H4 (cell line): ENCODE measurements around the gene EIF3B. TPM values are rescaled to one million over a fixed set of nuclear protein-coding genes. Genes with fewer than 3 reads are reported as not detected.
A peak's percentile ranks its signal among the peaks of the same experiment; 100 is the strongest.
"Not testable (repeated sequence)": the region's sequence is repeated elsewhere in the genome, so short reads cannot be mapped to it uniquely, and the experiment has no call there.

Experiments
- DNase-seq: peaks from one replicate; pipeline ENCODE4 v3.0.0-alpha.2; 2015; ENCODE audit warnings: low spot score
- total RNA-seq: library from RNA; depleted of rRNA; stranded (reverse); fragments of >200 nt; shearing (Covaris generic); gene quantifications from 2 replicates; pipeline ENCODE4 v1.2.3, GENCODE V29; 2014

Gene EIF3B
- total RNA-seq, 1 experiment from 2014 or later, result 361 TPM

- not testable (repeated sequence) for DNase-seq
Measured at GRCh38 chr7:2347351-2348063, 7.1 kb upstream of the EIF3B start.

DNA sequence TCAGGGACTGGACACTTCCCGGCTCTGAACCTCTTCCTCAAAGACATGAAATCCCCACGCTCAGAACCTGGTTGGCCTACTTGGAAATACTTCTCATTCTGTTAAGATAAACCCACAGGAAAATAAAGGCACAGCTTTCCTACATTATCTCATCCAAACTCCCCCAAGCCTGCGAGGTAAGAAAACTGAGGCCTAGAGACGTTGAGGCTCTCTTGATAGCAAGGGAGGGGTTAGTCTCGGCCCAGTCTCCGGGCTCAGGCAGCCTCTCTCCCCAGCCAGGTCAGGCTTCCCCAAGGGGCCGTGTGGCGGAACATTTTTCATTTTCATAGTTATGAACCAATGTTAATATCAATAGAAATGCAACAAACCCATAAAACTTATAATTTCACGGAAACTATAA is 4.6 kb upstream of the EIF3B start:
- DNase-seq, result no peak

DNA sequence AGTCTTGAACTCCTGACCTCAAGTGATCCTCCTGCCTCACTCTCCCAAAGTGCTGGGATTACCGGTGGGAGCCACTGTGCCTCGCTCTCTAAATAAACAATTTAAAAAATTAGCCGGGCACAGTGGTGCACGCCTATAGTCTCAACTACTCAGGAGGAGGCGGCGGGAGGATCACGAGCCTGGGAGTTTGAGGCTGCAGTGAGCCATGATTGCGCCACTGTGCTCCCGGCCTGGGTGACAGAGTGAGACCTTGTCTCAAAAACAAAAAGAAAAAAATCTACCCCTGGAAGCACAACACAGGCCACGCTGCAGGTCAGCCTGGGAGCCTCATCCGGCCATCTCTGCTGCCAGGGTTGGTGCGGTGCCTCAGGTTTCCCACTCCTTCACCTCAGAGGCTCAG is 3.8 kb upstream of the EIF3B start:
- no peak for DNase-seq

DNA sequence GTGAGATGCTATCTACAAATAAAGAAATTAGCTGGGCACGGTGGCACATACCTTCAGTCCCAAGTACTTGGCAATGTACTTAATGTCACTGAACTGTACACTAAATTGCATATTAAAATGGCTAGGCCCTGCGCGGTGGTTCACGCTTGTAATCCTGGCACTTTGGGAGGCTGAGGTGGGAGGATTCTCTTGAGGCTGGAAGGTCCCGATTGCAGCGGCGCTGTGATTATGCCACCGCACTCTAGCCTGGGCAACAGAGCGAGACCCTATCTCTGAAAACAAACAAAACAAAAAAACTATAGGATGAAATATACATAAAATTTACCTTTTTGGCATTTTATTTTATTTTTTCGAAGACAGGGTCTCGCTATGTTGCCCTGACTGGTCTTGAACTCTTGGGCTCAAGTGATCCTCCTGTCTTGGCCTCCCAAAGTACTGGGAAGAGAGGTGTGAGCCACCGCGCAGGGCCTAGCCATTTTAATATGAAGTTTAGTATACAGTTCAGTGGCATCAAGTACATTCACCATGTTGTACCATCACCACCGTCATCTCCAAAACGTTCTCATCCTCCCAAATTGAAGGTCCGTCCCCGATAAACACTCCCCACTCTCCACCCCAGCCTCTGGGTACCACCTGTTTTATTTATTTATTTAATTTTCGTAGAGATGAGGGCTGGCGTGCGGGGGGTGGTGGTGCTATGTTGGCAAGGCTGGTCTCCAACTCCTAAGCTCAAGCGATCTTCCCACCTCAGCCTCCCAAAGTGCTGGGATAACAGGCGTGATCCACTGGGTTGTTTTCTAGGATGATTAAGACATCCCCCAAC is 1.3 kb upstream of the EIF3B start:
- no peak for DNase-seq

GRCh38 chr7:2353936-2354185 is 766 bp upstream of the EIF3B start:
- peak; percentile 96 for DNase-seq

DNA sequence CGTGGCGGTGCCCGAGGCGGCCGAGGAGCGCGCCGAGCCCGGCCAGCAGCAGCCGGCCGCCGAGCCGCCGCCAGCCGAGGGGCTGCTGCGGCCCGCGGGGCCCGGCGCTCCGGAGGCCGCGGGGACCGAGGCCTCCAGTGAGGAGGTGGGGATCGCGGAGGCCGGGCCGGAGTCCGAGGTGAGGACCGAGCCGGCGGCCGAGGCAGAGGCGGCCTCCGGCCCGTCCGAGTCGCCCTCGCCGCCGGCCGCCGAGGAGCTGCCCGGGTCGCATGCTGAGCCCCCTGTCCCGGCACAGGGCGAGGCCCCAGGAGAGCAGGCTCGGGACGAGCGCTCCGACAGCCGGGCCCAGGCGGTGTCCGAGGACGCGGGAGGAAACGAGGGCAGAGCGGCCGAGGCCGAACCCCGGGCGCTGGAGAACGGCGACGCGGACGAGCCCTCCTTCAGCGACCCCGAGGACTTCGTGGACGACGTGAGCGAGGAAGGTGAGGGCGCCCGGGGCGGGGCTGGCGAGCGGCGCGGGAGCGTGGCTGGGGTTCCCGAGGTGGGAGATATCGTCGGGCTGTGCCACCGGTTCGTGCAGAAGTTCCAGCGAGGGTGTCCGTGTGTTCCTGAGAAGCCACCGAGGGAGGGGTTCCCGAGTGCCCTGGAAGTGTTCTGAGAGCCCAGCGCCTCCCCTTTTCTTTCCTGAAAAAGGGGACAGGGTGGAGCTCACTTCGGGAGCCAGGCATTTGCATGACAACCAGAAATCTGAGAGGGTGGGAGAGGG is 495 bp downstream of the EIF3B start:
- DNase-seq, result no peak

GRCh38 chr7:2355705-2356008 is 1.0 kb downstream of the EIF3B start:
- DNase-seq, result no peak

DNA sequence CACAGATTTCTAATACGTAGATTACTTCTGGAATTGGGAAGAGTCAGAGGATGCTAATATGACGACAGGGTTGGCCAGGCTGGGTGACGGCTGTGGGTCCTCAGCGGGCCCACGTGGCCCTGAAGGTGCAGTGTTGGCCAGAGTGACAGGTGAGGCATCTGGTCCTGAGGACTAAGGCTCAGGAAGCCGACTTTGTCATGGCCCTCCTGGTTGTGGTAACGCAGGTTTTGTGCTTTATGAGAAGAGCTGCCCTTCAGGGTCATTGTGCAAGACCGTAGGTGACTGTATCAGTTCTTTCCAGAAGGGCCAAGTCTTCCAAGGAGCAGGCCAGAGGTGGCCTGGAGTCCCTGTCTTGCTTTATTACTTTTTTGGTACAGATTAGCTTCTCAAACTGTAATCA is 2.5 kb downstream of the EIF3B start:
- DNase-seq, result no peak

GRCh38 chr7:2357571-2357970 is 2.9 kb downstream of the EIF3B start:
- no peak for DNase-seq

- no peak for DNase-seq
Measured at GRCh38 chr7:2358968-2359527, 4.4 kb downstream of the EIF3B start.

GRCh38 chr7:2359610-2360009 is 5.0 kb downstream of the EIF3B start:
- no peak for DNase-seq

DNA sequence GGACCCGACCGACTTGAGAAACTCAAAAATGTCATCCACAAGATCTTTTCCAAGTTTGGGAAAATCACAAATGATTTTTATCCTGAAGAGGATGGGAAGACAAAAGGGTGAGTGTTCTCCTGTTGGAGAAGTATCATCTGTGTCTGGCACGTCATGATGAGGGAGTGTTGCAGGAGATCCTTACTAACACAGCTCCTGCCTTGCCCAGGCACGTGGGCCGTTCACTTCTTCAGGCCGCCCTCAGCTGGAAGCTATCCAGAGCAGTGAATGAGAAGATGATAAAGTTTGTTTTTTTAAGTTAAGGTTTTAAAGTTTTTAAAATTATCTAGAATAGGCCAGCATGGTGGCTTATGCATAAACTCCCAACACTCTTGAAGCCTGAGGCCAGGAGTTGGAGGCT is 6.2 kb downstream of the EIF3B start:
- no peak for DNase-seq

DNA sequence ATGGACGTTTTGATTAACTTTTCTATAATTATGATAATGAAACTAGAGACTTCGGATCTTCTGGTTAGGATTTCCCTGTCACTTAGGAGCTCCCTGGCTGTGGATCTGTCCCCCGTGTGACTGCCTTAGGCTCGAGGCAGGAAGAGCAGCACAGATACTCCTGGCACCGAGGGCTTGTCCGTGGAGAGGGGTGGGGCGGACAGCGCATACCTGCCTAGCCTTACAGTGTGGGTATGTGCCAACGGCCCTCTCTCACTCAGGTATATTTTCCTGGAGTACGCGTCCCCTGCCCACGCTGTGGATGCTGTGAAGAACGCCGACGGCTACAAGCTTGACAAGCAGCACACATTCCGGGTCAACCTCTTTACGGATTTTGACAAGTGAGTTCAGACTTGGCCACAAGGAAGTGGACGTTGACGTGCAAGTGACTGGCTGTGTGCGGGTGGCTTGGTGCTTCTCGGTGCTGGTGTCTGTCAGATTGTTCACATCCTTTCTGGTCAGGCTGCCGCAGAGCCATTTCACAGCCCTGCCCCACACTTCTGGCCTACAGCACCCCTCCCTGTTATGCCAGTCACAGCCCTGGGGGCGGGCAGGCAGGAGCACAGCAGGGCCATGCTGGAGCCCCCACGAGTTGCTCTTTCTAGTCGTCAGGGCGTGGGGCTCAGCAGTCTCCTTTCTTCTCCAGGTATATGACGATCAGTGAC is 7.9 kb downstream of the EIF3B start:
- DNase-seq, result no peak

GRCh38 chr7:2369139-2369538 is 14.5 kb downstream of the EIF3B start:
- no peak for DNase-seq

- no peak for DNase-seq
Measured at GRCh38 chr7:2371329-2371728, 16.7 kb downstream of the EIF3B start.

- no peak for DNase-seq
Measured at GRCh38 chr7:2372724-2373123, 18.1 kb downstream of the EIF3B start.

DNA sequence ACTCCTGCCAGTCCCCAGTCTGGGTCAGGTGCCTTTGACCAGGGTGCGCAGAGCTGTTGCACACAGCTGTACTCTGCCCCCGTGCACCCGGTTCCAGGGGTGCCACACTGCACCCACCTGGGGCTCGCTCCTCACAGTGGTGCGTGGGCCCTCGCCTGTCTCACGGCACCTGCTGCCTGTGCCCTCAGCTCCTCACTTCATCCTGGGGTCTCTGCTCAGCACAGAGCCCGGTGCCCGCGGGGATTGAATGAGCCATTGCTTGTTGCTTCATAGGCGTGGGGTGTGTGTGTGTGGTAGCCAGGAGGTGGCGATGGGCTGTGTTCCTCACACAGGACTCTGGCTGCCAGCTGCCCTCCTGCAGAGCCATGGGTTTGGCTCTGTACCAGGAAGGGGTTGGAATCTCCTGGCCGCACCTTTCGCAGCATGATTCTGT is 18.5 kb downstream of the EIF3B start:
- DNase-seq, result no peak

DNA sequence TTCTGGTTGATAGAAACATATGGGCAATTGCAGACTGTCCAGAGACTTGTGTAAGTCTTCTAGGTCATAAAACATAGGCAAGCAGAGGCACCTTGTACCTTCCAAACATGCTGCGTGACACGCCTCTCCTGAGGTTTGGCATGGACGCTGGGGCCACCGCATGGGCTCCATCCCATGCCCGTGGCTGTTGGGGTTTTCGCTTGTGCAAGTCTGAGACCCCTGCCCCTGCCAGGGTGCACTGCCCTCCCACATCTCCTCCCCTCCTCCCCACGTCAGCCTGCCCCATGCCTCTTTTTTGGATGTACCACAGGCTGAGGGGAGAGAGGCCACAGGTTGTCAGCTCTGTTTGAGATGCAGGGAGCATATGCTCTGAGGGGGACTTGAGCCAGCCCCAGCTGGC is 19.0 kb downstream of the EIF3B start:
- DNase-seq, result no peak

- DNase-seq, result no peak
Measured at GRCh38 chr7:2374401-2374800, 19.8 kb downstream of the EIF3B start.

DNA sequence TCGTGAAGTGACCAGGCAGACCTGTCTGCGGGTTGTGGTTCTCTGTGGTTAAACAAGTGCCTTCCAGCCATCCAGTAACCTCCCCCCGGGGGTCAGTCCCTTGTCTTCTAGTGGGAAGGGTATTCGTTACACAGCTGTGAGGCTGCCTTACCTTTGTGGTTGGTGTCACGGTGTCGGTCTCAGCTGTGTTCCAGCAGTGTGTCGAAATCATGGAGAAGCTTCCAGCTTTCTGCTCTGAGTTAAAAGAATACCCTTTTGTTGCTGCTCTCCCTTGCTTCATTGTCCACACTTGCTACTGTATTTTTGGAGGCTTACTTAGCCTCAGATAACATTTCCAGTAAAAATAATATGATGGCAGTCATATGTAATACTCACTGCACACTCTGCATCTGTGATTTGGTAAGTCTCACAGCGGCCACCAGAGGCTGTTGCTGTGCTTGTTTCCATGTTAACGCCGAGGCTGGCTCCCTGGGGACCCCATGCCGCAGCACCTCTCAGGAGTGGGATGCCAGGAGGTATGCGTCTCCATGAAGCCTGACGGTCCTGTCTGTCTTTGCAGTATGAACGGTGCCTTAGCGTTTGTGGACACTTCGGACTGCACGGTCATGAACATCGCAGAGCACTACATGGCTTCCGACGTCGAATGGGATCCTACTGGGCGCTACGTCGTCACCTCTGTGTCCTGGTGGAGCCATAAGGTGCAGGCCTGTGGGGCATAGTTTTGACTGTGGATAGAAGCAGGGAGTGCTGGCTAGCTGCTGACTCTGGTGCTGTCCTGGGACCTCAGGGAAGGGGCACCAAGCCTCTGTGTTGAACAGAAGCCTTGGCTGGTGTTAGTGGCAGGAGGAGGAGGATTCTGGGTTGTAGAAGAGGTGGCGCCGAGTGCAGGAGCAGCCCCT is 20.5 kb downstream of the EIF3B start:
- no peak for DNase-seq
